ENCODE measurements around the gene REL.
"Not testable (repeated sequence)": the region's sequence is repeated elsewhere in the genome, so short reads cannot be mapped to it uniquely, and the experiment has no call there.

The REL gene

DNA sequence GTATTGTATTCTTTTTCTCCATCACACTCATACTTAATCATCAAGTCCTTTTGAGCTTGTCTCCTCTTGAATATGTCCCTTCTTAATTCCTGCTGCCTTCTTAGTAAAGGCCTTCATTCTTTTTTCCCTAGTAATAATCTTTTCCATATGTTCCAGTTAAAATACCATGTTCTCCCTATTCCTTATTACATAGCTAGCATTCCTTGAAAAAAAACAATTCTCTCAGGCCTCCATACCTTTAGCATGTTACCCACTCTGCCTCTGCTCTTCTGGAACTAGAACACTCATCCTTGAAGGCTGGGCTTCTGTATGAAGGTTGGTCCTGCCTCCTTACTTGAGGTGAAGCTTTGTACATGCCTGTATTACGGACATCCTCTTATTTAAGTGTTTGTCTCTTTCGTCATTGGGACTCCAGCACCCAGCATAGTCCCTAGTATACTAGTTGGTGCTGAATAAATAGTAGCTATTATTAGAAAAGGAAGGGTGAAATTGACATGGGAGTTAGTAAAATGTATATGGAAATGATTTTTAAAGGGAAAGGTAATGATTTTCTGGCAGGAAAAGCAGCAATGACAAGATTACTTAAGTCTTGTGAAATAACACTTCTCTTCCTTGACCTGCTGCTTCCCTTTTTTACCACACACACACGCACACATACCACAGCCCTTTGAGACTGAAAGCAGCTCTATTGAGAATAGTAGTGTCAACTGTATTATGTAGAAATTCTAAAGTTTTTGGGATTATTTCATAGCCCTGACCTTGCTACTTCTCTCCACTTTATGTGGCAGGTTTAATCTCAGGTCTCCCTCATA lies 45.6 kb downstream of the REL start:
- Histone ChIP-seq H3K36me3 (ENCODE audit: control insufficient read depth, insufficient read depth, low read length) (peaks cover 16% of the 10 kb centered on the region), H3K27me3 (replicated peaks; ENCODE audit: control insufficient read depth, insufficient read depth, low read length) (no peaks in the 10 kb centered on the region), H3K4me3 (replicated peaks; ENCODE audit: low read depth, low read length) (no peak overlapping the region)
- no peak for DNase-seq (ENCODE audit: extremely low read depth, insufficient read length)
- TF ChIP-seq, protein P1, sequence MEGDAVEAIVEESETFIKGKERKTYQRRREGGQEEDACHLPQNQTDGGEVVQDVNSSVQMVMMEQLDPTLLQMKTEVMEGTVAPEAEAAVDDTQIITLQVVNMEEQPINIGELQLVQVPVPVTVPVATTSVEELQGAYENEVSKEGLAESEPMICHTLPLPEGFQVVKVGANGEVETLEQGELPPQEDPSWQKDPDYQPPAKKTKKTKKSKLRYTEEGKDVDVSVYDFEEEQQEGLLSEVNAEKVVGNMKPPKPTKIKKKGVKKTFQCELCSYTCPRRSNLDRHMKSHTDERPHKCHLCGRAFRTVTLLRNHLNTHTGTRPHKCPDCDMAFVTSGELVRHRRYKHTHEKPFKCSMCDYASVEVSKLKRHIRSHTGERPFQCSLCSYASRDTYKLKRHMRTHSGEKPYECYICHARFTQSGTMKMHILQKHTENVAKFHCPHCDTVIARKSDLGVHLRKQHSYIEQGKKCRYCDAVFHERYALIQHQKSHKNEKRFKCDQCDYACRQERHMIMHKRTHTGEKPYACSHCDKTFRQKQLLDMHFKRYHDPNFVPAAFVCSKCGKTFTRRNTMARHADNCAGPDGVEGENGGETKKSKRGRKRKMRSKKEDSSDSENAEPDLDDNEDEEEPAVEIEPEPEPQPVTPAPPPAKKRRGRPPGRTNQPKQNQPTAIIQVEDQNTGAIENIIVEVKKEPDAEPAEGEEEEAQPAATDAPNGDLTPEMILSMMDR (IDR thresholded peaks at IDR 0.05; ENCODE audit: insufficient read depth, low read length, poor library complexity, severe bottlenecking) = no peak

DNA sequence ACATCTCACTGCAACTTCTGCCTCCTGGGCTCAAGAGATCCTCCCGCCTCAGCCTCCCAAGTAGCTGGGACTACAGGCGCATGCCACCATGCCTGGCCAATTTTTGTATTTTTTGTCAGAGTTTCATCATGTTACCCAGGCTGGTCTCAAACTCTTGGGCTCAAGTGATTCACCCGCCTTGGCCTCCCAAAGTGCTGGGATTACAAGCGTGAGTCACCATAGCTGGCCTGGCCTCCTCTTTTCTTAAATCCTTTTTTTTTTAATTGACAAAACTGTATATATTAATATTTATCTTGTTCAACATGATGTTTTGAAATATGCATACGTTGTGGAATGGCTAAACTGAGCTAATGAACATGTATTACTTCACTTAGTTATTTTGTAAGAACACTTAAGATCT lies 50.7 kb downstream of the REL start:
- DNase-seq (ENCODE audit: extremely low read depth, insufficient read length); H3K36me3 ChIP-seq (ENCODE audit: control insufficient read depth, insufficient read depth, low read length); H3K27me3 ChIP-seq (replicated peaks; ENCODE audit: control insufficient read depth, insufficient read depth, low read length); H3K4me3 ChIP-seq (replicated peaks; ENCODE audit: low read depth, low read length): not testable (repeated sequence)

DNA sequence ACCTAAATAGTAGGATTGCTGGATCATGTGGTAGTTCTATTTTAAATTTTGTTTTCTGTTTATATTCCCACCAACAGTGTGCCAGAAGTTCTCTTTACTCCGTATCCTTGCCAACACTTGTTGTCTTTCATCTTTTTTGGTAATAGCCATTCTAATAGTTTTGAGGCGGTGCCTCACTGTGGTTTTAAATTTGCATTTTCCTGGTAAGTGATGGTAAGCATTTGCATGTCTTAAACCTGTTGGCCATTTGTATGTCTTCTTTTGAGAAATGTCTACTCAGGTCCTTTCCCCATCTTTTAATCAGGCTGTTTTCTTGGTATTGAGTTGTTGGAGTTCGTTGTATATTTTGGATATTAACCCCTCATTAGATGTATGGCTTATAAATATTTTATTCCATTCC lies 51.6 kb downstream of the REL start:
- Histone ChIP-seq H3K4me3 (replicated peaks; ENCODE audit: low read depth, low read length) (no peak overlapping the region), H3K27me3 (replicated peaks; ENCODE audit: control insufficient read depth, insufficient read depth, low read length) (no peaks in the 10 kb centered on the region), H3K36me3 (ENCODE audit: control insufficient read depth, insufficient read depth, low read length) (peaks cover 4% of the 10 kb centered on the region)
- DNase-seq (ENCODE audit: extremely low read depth, insufficient read length) = no peak
- TF ChIP-seq, protein P1 (IDR thresholded peaks at IDR 0.05; ENCODE audit: insufficient read depth, low read length, poor library complexity, severe bottlenecking) = no peak

DNA sequence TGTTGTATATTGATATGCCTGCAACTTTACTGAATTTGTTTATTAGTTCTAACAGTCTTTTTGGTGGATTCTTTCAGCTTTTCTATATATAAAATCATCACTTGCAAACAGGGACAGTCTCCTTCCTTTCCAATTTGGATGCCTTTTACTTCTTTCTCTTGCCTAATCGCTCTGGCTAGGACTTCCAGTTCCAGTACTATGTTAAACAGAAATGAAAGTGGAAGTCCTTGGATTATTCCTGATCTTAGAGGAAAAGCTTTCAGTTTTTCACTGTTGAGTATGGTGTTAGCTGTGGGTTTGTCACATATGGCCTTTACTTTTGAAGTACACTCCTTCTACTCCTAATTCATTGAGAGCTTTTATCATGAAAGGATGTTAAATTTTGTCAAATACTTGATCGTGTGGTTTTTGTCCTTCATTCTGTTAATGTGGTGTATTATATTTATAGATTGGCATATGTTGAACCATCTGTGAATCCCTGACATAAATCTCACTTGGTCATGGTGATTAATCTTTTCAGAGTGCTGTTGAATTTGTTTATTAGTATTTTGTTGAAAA lies 52.9 kb downstream of the REL start:
- Histone ChIP-seq H3K4me3 (replicated peaks; ENCODE audit: low read depth, low read length) (no peak overlapping the region), H3K27me3 (replicated peaks; ENCODE audit: control insufficient read depth, insufficient read depth, low read length) (no peaks in the 10 kb centered on the region), H3K36me3 (ENCODE audit: control insufficient read depth, insufficient read depth, low read length) (peaks cover 6% of the 10 kb centered on the region)
- TF ChIP-seq, protein P1 (IDR thresholded peaks at IDR 0.05; ENCODE audit: insufficient read depth, low read length, poor library complexity, severe bottlenecking) = no peak
- DNase-seq (ENCODE audit: extremely low read depth, insufficient read length) = no peak

DNA sequence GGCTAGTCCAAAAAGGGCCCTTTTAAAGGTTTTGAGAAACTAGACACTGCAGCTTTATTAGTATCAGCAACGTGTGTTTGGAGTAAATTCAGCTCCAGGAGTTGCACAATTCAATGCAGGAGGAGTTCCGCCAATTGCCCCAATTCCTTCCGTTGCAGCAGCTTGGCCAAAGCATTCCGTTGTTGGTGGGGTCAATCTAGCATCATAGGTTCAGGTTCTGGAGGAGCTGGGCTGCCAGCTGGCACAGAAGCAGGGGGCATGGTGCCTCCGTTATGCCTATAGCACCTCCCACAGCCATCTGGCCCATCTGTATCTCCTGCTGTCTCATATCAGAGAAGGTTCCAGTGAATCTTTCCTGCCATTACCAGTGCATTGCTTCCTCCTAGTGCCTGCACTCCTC lies 55.4 kb downstream of the REL start:
- no peak overlapping the region for H3K4me3 ChIP-seq (replicated peaks; ENCODE audit: low read depth, low read length)
- TF ChIP-seq, protein P1 (IDR thresholded peaks at IDR 0.05; ENCODE audit: insufficient read depth, low read length, poor library complexity, severe bottlenecking) = no peak
- peaks cover 5% of the 10 kb centered on the region for H3K36me3 ChIP-seq (ENCODE audit: control insufficient read depth, insufficient read depth, low read length)

DNA sequence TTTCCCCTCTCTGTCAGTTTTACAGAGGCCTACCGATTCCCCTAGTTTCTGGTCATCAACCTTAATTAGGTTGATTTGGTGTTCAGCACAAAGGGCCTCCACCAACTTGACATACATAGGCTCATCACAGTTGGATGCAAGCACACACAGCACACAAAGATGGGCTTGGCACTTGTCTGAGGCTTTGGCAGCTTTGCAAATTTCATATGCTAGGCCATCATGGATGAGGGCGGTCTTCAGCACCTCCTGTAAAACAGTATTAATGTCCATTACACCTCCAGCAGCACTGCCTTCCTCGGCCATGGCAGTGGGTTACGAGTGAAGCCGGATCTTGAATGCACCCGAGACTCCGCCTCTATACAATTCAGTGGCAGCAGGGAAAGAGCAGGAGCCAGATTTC lies 56.9 kb downstream of the REL start:
- H3K27me3 ChIP-seq (replicated peaks; ENCODE audit: control insufficient read depth, insufficient read depth, low read length) = no peaks in the 10 kb centered on the region
- no peak overlapping the region for H3K4me3 ChIP-seq (replicated peaks; ENCODE audit: low read depth, low read length)
- DNase-seq (ENCODE audit: extremely low read depth, insufficient read length) = no peak
- TF ChIP-seq, protein P1 (IDR thresholded peaks at IDR 0.05; ENCODE audit: insufficient read depth, low read length, poor library complexity, severe bottlenecking) = no peak
- peaks cover 4% of the 10 kb centered on the region; the same call in 1 of the 2 replicates for H3K36me3 ChIP-seq (ENCODE audit: control insufficient read depth, insufficient read depth, low read length)

More for the DNA sequence above, 55.4 kb downstream of the REL start:
- H3K27me3 ChIP-seq (replicated peaks; ENCODE audit: control insufficient read depth, insufficient read depth, low read length) = no peaks in the 10 kb centered on the region
- DNase-seq (ENCODE audit: extremely low read depth, insufficient read length) = no peak

Measured in GM06990 (cell line).